Astrocyte (in vitro differentiated cells and primary cell): ENCODE measurements around the gene NTM.

Experiments used
- CTCF ChIP-seq: IDR thresholded peaks from 2 replicates; pipeline ENCODE4 v1.5.1; 2011; ENCODE audit warnings: low read depth, mild to moderate bottlenecking, inconsistent platforms, low read length, moderate library complexity; ENCODE audit not compliant: insufficient read depth
- EZH2 ChIP-seq: IDR thresholded peaks from 2 replicates; pipeline ENCODE4 v1.6.1; 2012; ENCODE audit warnings: mild to moderate bottlenecking, low read length, inconsistent platforms; ENCODE audit not compliant: insufficient read depth

GRCh38 chr11:132042296-132042695 is 671.9 kb downstream of the NTM start:
- TF ChIP-seq EZH2 (no peak), CTCF (no peak)
